GM19238 (cell line): ENCODE results near the gene TNPO1.

Experiments
- DNase-seq: peaks from one replicate; pipeline ENCODE4 v3.0.0; 2011; ENCODE audit warnings: low spot score; ENCODE audit not compliant: insufficient read length

Gene TNPO1

GRCh38 chr5:72850113-72850512 is 33.7 kb downstream of the TNPO1 start:
- no peak for DNase-seq

GRCh38 chr5:72852356-72852755 is 35.9 kb downstream of the TNPO1 start:
- no peak for DNase-seq

GRCh38 chr5:72854419-72854818 is 38.0 kb downstream of the TNPO1 start:
- DNase-seq: no peak

GRCh38 chr5:72855821-72856220 is 39.4 kb downstream of the TNPO1 start:
- DNase-seq: no peak

GRCh38 chr5:72857396-72857795 is 40.9 kb downstream of the TNPO1 start:
- no peak for DNase-seq

GRCh38 chr5:72859127-72859526 is 42.7 kb downstream of the TNPO1 start:
- no peak for DNase-seq

GRCh38 chr5:72860499-72860898 is 44.0 kb downstream of the TNPO1 start:
- no peak for DNase-seq

GRCh38 chr5:72871366-72872024 is 55.0 kb downstream of the TNPO1 start:
- DNase-seq: no peak

- no peak for DNase-seq
Measured at GRCh38 chr5:72878854-72879253, 62.4 kb downstream of the TNPO1 start.

GRCh38 chr5:72882989-72883388 is 66.5 kb downstream of the TNPO1 start:
- DNase-seq: no peak

GRCh38 chr5:72883850-72884249 is 67.4 kb downstream of the TNPO1 start:
- DNase-seq: no peak

- DNase-seq: no peak
Measured at GRCh38 chr5:72884892-72885291, 68.4 kb downstream of the TNPO1 start.

GRCh38 chr5:72885824-72886223 is 69.4 kb downstream of the TNPO1 start:
- DNase-seq: no peak

- DNase-seq: no peak
Measured at GRCh38 chr5:72888595-72888994, 72.1 kb downstream of the TNPO1 start.

- DNase-seq: no peak
Measured at GRCh38 chr5:72889324-72889723, 72.9 kb downstream of the TNPO1 start.

- no peak for DNase-seq
Measured at GRCh38 chr5:72892846-72893245, 76.4 kb downstream of the TNPO1 start.

GRCh38 chr5:72895758-72896157 is 79.3 kb downstream of the TNPO1 start:
- DNase-seq: no peak

- DNase-seq: no peak
Measured at GRCh38 chr5:72906806-72907205, 90.3 kb downstream of the TNPO1 start.

- no peak for DNase-seq
Measured at GRCh38 chr5:72908664-72909063, 92.2 kb downstream of the TNPO1 start.

GRCh38 chr5:72917371-72917776 is 100.9 kb downstream of the TNPO1 start:
- no peak for DNase-seq

- no peak for DNase-seq
Measured at GRCh38 chr5:72920690-72921502, 104.4 kb downstream of the TNPO1 start.

GRCh38 chr5:72921886-72922285 is 105.4 kb downstream of the TNPO1 start:
- no peak for DNase-seq

GRCh38 chr5:72922422-72922821 is 106.0 kb downstream of the TNPO1 start:
- no peak for DNase-seq
